LHCN-M2 (cell line): ENCODE results near the gene TMEM106C. TPM values are rescaled to one million over a fixed set of nuclear protein-coding genes. Genes with fewer than 3 reads are reported as not detected.
"Not testable (repeated sequence)": the region's sequence is repeated elsewhere in the genome, so short reads cannot be mapped to it uniquely, and the experiment has no call there.

ENCODE experiments used
- DNase-seq: peaks from one replicate; pipeline ENCODE4 v3.0.0-alpha.2; 2012; ENCODE audit warnings: low read depth
- total RNA-seq: library from RNA; depleted of rRNA; stranded (reverse); fragments of >200 nt; gene quantifications from 2 replicates; pipeline ENCODE4 v1.2.3, GENCODE V29; 2014

Gene TMEM106C
- total RNA-seq, 1 experiment from 2014 or later = 146 TPM

- DNase-seq = peak; percentile 82
Measured at GRCh38 chr12:47949441-47950341, 13.7 kb upstream of the TMEM106C start.

GRCh38 chr12:47950856-47951468, 12.4 kb upstream of the TMEM106C start:
- no peak for DNase-seq

DNA sequence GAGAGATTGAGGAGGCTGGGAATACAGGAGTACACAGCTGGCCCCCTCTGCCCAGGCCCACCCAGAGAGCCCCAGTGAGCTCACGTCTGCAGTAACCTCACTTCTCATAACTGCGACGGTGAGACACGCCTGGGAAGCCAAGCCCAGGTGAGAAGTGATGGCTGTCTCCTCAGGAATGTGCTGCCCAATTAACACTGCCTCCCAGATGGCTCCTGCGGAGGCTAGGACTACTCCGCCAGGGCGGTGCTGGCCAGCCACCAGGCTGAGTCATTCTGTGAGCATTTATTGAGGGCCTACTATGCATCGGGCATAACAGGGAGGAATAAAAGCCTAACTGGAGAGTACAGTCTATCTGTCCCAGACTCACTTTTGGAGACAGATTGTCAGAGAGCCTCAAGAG, 9.3 kb upstream of the TMEM106C start:
- DNase-seq = no peak

- no peak for DNase-seq
Measured at GRCh38 chr12:47954467-47955045, 8.8 kb upstream of the TMEM106C start.

DNA sequence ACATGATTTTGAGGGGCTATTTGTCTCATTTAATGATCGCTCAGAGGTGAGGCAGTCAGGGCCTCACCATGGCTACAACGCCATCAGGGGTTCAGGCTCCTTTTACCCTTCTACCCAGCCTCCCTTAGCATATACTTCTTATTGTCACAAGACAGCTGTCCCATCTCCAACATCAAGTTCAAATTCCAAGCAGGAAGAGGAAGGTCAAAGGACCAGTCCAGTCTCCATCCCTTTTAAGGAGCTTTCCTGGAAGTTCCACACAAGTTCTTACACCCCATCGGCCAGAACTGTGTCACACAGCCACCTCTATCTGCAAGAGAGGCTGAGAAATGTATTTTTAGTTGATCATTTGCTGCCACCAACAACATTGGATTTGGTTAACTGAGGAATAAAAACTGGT, 8.3 kb upstream of the TMEM106C start:
- DNase-seq = no peak

DNA sequence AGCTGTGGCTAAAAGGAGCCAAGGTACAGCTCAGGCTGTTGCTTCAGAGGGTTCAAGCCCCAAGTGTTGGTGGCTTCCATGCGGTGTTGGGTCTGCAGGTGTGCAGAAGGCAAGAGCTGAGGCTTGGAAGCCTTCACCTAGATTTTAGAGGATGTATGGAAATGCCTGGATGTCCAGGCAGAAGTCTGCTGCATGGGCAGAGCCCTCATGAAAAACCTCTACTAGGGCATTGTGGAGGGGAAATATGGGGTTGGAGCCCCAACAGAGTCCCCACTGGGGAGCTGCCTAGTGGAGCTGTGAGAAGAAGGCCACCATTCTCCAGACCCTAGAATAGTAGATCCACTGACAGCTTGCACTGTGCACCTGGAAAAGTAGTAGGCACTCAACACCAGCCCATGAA, 5.7 kb upstream of the TMEM106C start:
- not testable (repeated sequence) for DNase-seq

- no peak for DNase-seq
Measured at GRCh38 chr12:47962198-47962597, 1.2 kb upstream of the TMEM106C start.

DNA sequence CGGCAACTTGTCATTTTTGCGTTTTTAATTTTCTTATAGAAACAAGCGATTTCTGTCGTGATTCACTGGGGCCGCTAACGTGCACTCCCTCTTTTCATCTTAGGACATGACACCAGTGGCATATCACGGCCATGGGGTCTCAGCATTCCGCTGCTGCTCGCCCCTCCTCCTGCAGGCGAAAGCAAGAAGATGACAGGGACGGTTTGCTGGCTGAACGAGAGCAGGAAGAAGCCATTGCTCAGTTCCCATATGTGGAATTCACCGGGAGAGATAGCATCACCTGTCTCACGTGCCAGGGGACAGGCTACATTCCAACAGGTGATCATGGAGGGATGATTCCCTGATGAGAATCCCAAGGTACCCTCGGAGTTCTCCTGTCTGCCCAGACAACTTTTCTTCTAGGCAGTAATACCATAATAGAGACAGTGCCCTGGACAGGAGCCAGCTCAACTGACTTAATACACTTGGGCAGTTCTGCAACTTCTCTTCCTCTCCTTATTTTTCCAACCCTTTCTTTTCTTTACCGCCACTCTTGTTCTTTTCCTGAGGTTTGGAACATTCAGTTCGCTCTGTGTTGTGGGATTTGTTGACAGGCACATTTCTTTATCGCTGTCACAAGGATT, 821 bp downstream of the TMEM106C start:
- no peak for DNase-seq

GRCh38 chr12:47965581-47965980, 2.2 kb downstream of the TMEM106C start:
- DNase-seq = no peak

GRCh38 chr12:47967461-47968321, 4.3 kb downstream of the TMEM106C start:
- no peak for DNase-seq

DNA sequence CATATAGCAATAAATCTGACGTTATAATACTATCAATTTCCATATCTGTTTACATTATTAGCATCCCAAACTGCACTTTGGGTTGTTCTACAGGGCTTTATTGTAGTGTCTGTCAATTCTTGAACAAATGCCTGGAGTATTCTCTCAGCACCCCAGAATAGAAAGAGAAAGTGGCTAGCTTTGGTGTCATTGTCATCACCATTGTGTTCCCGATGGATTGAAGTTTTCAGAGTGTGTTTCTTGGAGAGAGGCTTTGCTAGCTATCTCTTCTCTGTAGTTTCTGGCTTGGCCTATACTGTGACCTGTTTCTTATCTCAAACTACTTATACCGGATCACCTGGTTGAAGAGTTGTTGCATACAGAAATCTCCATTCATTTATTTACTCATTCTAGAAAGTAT, 6.4 kb downstream of the TMEM106C start:
- DNase-seq = no peak

DNA sequence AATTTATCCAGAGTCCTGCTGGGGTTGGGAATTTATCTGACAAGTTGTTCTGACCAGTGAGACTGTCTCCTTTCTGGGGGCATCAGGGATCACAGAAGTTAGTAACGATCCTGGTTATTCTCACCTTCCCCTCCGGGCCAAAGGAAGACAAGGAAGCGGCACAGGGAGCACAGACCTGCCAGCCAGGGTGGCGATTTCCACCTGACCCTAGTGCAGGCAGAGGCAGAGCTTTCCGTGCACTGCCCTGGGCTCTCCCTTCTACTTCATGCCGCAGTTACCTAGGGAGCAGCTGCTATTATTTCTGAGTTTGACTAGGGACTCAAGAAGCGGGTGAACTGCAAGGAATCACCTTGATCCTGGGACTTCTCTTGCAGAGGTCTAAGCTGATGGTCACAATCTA, 7.4 kb downstream of the TMEM106C start:
- DNase-seq = no peak

GRCh38 chr12:47972895-47973294, 9.5 kb downstream of the TMEM106C start:
- DNase-seq = no peak

DNA sequence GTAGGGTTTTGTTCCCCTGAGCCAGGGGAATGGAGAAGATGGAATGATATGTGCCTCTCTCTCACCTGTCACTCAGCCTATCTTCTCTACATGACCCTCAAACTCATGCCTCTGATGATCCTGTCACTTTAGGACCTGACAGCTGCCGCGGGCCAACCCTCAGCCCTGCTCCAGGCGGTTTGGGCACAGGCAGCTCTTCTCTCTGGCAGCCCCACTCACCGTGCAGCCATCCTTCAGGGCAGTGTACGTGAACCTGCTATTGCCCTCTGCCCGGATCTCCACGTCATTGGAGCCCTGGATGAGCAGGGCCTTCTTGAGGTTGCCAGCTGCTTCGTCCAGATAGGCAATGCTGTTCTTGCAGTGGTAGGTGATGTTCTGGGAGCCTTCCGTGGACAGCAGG, 10.5 kb downstream of the TMEM106C start:
- DNase-seq = no peak

DNA sequence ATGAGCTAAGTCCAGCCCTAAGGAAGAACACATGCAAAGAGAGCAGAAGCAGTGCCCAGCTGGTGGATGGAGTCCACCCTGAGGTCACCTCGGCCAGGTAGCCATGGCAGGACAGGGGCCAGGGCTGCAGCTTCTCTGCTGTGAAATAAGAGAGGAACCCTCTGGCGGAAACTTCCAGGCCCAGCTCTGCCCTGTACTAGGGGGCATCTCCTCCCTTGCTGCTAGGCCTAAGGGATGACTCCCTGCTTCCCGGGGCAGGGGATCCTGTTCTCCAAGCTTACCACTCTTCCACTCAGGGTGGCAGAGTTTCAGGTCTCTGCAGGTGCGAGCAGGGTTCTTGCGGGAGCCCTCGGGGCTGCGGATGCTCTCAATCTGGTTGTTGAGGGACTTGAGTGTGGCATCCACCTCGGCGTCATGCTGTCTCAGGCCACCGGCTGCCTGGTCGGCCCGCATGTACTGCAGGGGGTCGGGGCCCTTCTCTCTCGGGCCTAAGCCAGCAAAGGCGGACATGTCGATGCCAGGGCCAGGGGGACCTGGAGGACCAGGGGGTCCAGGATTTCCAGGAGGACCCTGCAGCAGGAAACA, 11.7 kb downstream of the TMEM106C start:
- DNase-seq = no peak

DNA sequence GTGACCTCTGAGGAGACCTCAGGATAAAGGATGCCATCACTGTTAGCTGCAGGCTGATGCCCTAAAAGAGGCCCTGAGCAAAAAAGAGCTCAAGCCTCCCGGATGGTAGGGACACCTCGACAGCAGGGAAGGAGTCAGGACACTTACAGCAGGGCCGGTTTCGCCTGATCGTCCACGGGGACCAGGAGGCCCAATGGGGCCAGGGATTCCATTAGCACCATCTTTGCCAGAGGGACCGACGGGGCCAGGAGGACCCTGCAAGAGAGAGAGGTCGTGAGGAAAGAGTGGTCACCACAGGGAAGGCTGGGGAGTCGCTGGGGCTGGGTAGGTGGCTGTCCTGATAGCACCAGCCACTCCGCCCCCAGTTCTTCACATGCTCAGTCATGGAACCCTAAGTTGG, 12.4 kb downstream of the TMEM106C start:
- DNase-seq = no peak

- no peak for DNase-seq
Measured at GRCh38 chr12:47977046-47977771, 13.8 kb downstream of the TMEM106C start.

DNA sequence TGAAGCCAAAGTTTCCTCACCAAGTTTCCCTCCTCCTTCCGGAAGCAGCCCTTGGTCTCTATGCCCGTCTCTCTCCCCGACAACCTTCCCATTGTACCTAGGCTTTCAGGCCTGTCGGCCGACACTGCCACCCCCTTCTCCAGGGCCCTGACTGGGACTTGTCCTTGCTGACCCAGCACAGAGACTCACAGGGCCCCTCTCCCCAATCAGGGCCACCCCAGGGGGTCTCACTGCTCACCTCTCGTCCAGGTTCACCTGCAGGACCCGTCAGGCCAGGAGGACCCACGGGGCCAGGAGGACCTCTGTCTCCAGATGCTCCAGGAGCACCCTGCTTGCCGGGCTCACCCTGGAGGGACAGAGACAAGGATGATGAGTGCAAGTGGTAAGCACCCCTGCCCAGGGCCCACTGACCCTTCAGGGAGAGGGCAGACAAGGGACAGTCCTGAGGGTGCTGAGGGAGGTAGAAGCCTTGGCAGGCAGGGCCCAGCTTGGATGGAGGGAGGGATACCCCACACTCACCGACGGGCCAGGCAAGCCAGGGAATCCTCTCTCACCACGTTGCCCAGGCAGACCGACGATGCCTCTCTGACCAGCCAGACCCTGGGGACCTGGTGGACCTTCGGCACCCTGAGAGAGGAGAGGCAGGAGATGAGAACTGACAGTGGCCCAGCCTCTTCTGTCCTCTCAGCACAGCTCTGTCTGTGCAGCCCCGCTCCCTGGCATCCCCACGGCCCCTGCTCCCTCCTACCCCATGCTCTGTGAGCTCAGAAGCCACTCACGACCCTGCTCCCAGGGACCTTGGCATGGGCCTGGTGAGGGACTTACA, 14.6 kb downstream of the TMEM106C start:
- no peak for DNase-seq

DNA sequence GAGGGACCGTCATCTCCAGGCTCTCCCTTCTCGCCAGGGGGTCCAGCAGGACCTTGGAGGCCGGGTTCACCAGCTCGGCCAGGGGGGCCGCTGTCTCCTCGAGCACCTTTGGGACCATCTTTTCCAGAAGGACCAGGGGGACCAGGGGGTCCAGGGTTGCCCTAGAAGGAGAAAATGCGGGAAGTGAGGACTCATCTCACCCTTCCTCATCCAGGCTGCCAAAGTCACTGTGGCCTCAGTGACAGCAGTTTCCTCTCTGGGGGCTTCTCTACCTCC, 15.1 kb downstream of the TMEM106C start:
- DNase-seq = no peak

- DNase-seq = no peak
Measured at GRCh38 chr12:47979166-47979565, 15.8 kb downstream of the TMEM106C start.
